ENCODE results near the gene RANBP1.
A peak's percentile ranks its signal among the peaks of the same experiment; 100 is the strongest.
"Not testable (repeated sequence)": the region's sequence is repeated elsewhere in the genome, so short reads cannot be mapped to it uniquely, and the experiment has no call there.

The RANBP1 gene

DNA sequence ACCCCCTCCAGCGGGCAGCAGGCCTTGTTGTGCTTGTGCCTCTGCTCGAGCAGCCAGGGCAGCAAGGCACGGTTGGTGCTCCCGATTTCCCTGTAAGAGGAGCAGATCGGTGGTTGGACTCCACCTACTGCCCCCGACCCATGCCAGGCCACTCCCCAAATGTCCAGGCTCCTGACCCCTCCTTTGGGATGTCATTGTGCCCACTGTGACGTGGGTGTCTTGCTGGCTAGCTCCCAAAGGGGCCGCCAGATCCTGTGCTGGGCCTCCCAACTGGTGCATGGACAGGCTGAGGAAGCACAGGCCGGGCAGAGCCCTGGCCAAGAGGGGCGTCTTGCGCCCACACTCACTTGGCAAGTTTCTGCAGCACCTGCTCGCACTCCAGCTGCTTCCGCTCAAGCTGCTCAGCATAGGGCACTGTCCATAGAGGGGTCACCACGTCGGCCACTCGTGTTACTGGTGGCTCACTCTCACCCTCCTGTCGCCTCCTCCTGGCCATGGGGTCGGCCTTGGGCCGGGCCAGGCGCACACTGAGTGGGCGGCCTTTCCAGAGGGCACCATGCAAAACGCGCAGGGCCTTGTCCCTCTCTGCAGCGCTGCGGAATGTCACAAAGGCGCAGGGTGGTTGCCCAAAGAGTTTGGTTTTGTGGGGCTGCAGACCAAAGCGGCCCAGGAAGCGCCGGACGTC, at the start of gene RANBP1:
Gene RANBP1, plus strand, starts transcription at position 414 of the 685 bp plus-strand sequence. Its CDS starts 81 bp downstream, at position 495.
- peak within 1 kb of the TSS; percentile 75 for H2AFZ ChIP-seq (ENCODE audit: low read length)
- H3K9ac ChIP-seq (ENCODE audit: low read depth, low read length, poor library complexity, severe bottlenecking): peak within 1 kb of the TSS; percentile 98
- peak within 1 kb of the TSS; percentile 98 for H3K4me3 ChIP-seq (ENCODE audit: low read length, poor library complexity, severe bottlenecking)
- no peaks in the 10 kb centered on the region for H3K9me2 ChIP-seq (replicated peaks; ENCODE audit: low read depth, low read length)
- H3F3A ChIP-seq (ENCODE audit: low read depth): no peaks in the 10 kb centered on the region
- H3K36me3 ChIP-seq (ENCODE audit: insufficient read depth, low read length): peaks cover 49% of the 10 kb centered on the region; the same call in 1 of the 2 replicates
- no peaks in the 10 kb centered on the region for H3K27me3 ChIP-seq (ENCODE audit: insufficient read depth, low read length, poor library complexity, severe bottlenecking)
- peaks cover 68% of the 10 kb centered on the region for H3K79me2 ChIP-seq (ENCODE audit: insufficient read depth, low read length)
- H3K4me1 ChIP-seq (ENCODE audit: insufficient read depth, low read length, poor library complexity, severe bottlenecking): peaks cover 38% of the 10 kb centered on the region
- H4K20me1 ChIP-seq (ENCODE audit: insufficient read depth, low read length, poor library complexity, severe bottlenecking): peaks cover 41% of the 10 kb centered on the region
- peak within 1 kb of the TSS; percentile 89 for H3K4me2 ChIP-seq (ENCODE audit: low read depth, low read length, poor library complexity, severe bottlenecking)
- TF ChIP-seq, protein P1, sequence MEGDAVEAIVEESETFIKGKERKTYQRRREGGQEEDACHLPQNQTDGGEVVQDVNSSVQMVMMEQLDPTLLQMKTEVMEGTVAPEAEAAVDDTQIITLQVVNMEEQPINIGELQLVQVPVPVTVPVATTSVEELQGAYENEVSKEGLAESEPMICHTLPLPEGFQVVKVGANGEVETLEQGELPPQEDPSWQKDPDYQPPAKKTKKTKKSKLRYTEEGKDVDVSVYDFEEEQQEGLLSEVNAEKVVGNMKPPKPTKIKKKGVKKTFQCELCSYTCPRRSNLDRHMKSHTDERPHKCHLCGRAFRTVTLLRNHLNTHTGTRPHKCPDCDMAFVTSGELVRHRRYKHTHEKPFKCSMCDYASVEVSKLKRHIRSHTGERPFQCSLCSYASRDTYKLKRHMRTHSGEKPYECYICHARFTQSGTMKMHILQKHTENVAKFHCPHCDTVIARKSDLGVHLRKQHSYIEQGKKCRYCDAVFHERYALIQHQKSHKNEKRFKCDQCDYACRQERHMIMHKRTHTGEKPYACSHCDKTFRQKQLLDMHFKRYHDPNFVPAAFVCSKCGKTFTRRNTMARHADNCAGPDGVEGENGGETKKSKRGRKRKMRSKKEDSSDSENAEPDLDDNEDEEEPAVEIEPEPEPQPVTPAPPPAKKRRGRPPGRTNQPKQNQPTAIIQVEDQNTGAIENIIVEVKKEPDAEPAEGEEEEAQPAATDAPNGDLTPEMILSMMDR (conservative IDR thresholded peaks at IDR 0.05; ENCODE audit: low read length): no peak
- no peak for TF ChIP-seq EZH2phosphoT487 (IDR thresholded peaks at IDR 0.05; ENCODE audit: borderline replicate concordance)
- H3K9me3 ChIP-seq (ENCODE audit: insufficient read depth, low read depth, low read length): no peaks in the 10 kb centered on the region

DNA sequence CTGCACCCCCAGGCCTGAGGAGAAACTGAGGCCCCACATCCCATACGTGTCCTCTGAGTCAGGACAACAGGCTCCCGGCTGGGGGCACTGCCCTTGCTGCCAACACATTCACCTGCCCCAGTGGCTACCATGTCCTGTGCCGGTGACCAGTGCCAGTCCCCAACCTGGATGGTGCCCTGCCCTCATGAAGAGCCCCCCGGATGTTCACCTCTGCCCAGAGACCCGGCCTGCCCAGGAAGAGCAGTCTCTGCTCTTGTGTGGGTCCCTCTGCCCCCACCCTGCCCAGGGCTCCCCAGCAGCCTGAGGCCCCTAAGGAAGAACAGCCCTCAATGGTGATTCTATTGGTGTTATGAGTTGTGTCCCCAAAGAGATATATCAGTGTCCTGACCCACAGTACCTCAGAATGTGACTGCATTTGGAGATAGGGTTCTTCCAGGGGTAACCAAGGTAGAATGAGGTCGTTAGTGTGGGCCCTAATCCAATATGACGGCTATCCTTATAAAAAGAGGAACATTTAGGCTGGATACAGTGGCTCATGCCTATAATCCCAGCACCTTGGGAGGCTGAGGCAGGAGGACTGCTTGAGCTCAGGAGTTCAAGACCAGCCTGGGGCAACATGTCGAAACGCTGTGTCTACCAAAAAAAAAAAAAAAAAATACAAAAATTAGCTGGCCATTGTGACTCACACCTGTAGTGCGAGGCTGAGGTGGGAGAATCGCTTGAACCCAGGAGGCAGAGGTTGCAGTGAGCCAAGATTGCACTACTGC, 49.1 kb upstream of the RANBP1 start:
- Histone ChIP-seq H3K4me2 (ENCODE audit: low read depth, low read length, poor library complexity, severe bottlenecking) (no peak overlapping the region), H3K27me3 (ENCODE audit: insufficient read depth, low read length, poor library complexity, severe bottlenecking) (no peaks in the 10 kb centered on the region), H3K79me2 (ENCODE audit: insufficient read depth, low read length) (no peaks in the 10 kb centered on the region), H2AFZ (ENCODE audit: low read length) (no peak overlapping the region), H3K9me2 (replicated peaks; ENCODE audit: low read depth, low read length) (no peaks in the 10 kb centered on the region), H3F3A (ENCODE audit: low read depth) (no peaks in the 10 kb centered on the region), H3K4me3 (ENCODE audit: low read length, poor library complexity, severe bottlenecking) (no peak overlapping the region), H3K4me1 (ENCODE audit: insufficient read depth, low read length, poor library complexity, severe bottlenecking) (no peaks in the 10 kb centered on the region), H3K9ac (ENCODE audit: low read depth, low read length, poor library complexity, severe bottlenecking) (no peak overlapping the region), H3K36me3 (ENCODE audit: insufficient read depth, low read length) (no peaks in the 10 kb centered on the region; the same call in 1 of the 2 replicates), H3K9me3 (ENCODE audit: insufficient read depth, low read depth, low read length) (no peaks in the 10 kb centered on the region), H4K20me1 (ENCODE audit: insufficient read depth, low read length, poor library complexity, severe bottlenecking) (no peaks in the 10 kb centered on the region)
- no peak for TF ChIP-seq EZH2phosphoT487 (IDR thresholded peaks at IDR 0.05; ENCODE audit: borderline replicate concordance)
- TF ChIP-seq, protein P1 (conservative IDR thresholded peaks at IDR 0.05; ENCODE audit: low read length): no peak

DNA sequence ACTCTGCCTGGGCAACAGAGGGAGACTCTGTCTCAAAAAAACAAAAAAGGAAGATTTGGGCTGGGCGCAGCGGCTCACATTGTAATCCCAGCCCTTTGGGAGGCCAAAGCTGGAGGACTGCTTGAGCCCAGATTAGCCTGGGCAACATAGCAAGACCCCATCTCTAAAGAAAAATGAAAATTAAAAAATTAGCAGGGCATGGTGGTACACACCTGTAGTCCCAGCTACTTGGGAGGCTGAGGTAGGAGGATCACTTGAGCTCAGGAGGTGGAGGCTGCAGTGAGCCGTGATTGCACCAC, 48.6 kb upstream of the RANBP1 start:
- H3K36me3 ChIP-seq (ENCODE audit: insufficient read depth, low read length); H3K9me3 ChIP-seq (ENCODE audit: insufficient read depth, low read depth, low read length); H3K4me2 ChIP-seq (ENCODE audit: low read depth, low read length, poor library complexity, severe bottlenecking); H3K9ac ChIP-seq (ENCODE audit: low read depth, low read length, poor library complexity, severe bottlenecking); H3F3A ChIP-seq (ENCODE audit: low read depth); H3K27me3 ChIP-seq (ENCODE audit: insufficient read depth, low read length, poor library complexity, severe bottlenecking); H3K79me2 ChIP-seq (ENCODE audit: insufficient read depth, low read length); H4K20me1 ChIP-seq (ENCODE audit: insufficient read depth, low read length, poor library complexity, severe bottlenecking); H2AFZ ChIP-seq (ENCODE audit: low read length); H3K4me1 ChIP-seq (ENCODE audit: insufficient read depth, low read length, poor library complexity, severe bottlenecking); H3K9me2 ChIP-seq (replicated peaks; ENCODE audit: low read depth, low read length); H3K4me3 ChIP-seq (ENCODE audit: low read length, poor library complexity, severe bottlenecking): not testable (repeated sequence)
